WTC11 (cell line): Measurements from ENCODE around the gene ZBTB7C. TPM values are rescaled to one million over a fixed set of nuclear protein-coding genes. Genes with fewer than 3 reads are reported as not detected.

ENCODE experiments used
- ATAC-seq: fragments of 200-7000 bp; cut with Tn5 transposase; 2 replicates; pipeline ENCODE4 v1.10.0; 2021; ENCODE audit warnings: mild to moderate bottlenecking, moderate library complexity
- CTCF ChIA-PET: fragments of 300-600 bp; sonication (Branson Sonifier 250); formaldehyde crosslinking; loops from one replicate; lab custom pipeline; 2021; ENCODE audit warnings: antibody characterized with exemption; lab: Charles Lee
- POLR2A ChIA-PET: fragments of 350-600 bp; sonication (Branson Sonifier 250); formaldehyde crosslinking; loops from one replicate; lab custom pipeline; 2021; ENCODE audit warnings: antibody characterized with exemption; lab: Charles Lee
- DNase-seq: peaks from one replicate; pipeline ENCODE4 v3.0.0; 2021; ENCODE audit warnings: low spot score
- H3K27ac Mint-ChIP-seq: 2 replicates; pipeline ENCODE4 v1.8.0; 2021; ENCODE audit warnings: mixed read lengths
- H3K27me3 Mint-ChIP-seq: 2 replicates; pipeline ENCODE4 v1.8.0; 2021; ENCODE audit warnings: low read depth, mild to moderate bottlenecking, moderate library complexity, mixed read lengths
- H3K36me3 Mint-ChIP-seq: 2 replicates; pipeline ENCODE4 v1.8.0; 2021; ENCODE audit warnings: mixed read lengths
- H3K4me1 Mint-ChIP-seq: 2 replicates; pipeline ENCODE4 v1.8.0; 2022; ENCODE audit warnings: mixed read lengths
- H3K4me3 Mint-ChIP-seq: 2 replicates; pipeline ENCODE4 v1.8.0; 2021; ENCODE audit warnings: mild to moderate bottlenecking, moderate library complexity, mixed read lengths
- H3K9me3 Mint-ChIP-seq: 2 replicates; pipeline ENCODE4 v1.8.0; 2021; ENCODE audit warnings: mixed read lengths
- E2F5 ChIP-seq: sonication (generic); formaldehyde crosslinking; IDR thresholded peaks from 2 replicates; pipeline ENCODE4 v1.8.1; 2022; ENCODE audit warnings: mild to moderate bottlenecking, moderate library complexity, missing genetic modification reagents
- GTF2I ChIP-seq: fragments of 250-450 bp; sonication (Bioruptor Pico); conservative IDR thresholded peaks from 2 replicates; pipeline ENCODE4 v1.4.0; 2021; ENCODE audit warnings: mild to moderate bottlenecking
- JUN ChIP-seq: sonication (generic); formaldehyde crosslinking; IDR thresholded peaks from 2 replicates; pipeline ENCODE4 v1.8.0; 2023; ENCODE audit warnings: mild to moderate bottlenecking, missing genetic modification reagents
- RORB ChIP-seq: fragments of 250-450 bp; sonication (Bioruptor Pico); IDR thresholded peaks from 2 replicates; pipeline ENCODE4 v1.9.0; 2021; ENCODE audit warnings: mild to moderate bottlenecking
- SP1 ChIP-seq: sonication (generic); formaldehyde crosslinking; conservative IDR thresholded peaks from 2 replicates; pipeline ENCODE4 v1.8.1; 2022; ENCODE audit warnings: missing genetic modification reagents
- USF2 ChIP-seq: sonication (generic); formaldehyde crosslinking; IDR thresholded peaks from 2 replicates; pipeline ENCODE4 v1.8.1; 2023; ENCODE audit warnings: mild to moderate bottlenecking, missing genetic modification reagents, moderate library complexity
- ZNF219 ChIP-seq: sonication (generic); formaldehyde crosslinking; IDR thresholded peaks from 2 replicates; pipeline ENCODE4 v1.8.0; 2023; ENCODE audit warnings: missing genetic modification reagents, mild to moderate bottlenecking, borderline replicate concordance
- ZNF423 ChIP-seq: fragments of 250-450 bp; sonication (Bioruptor Pico); IDR thresholded peaks from 2 replicates; pipeline ENCODE4 v2.1.2; 2022; ENCODE audit warnings: mild to moderate bottlenecking, moderate library complexity
- ZNF532 ChIP-seq: fragments of 250-450 bp; sonication (Bioruptor Pico); IDR thresholded peaks from 2 replicates; pipeline ENCODE4 v1.9.0; 2021; ENCODE audit warnings: mild to moderate bottlenecking, borderline replicate concordance
- ZNF671 ChIP-seq: fragments of 250-450 bp; sonication (Bioruptor Pico); IDR thresholded peaks from 2 replicates; pipeline ENCODE4 v1.8.0; 2021; ENCODE audit warnings: mild to moderate bottlenecking
- total RNA-seq: library from RNA; stranded (reverse); gene quantifications from 3 replicates; pipeline ENCODE4 v1.2.3, GENCODE V29; 2021
- TF ChIP-seq, protein P1 (sequence below): fragments of 250-450 bp; sonication (Bioruptor Pico); IDR thresholded peaks from 2 replicates; pipeline ENCODE4 v1.9.0; 2021; ENCODE audit warnings: mild to moderate bottlenecking
- TF ChIP-seq, protein P2 (sequence below): sonication (generic); formaldehyde crosslinking; IDR thresholded peaks from 2 replicates; pipeline ENCODE4 v1.8.1; 2023; ENCODE audit warnings: mild to moderate bottlenecking, moderate library complexity, missing genetic modification reagents

ZBTB7C gene
- total RNA-seq, 1 experiment from 2014 or later, result 0.48 TPM

GRCh38 chr18:48308755-48309575 is 100.2 kb downstream of the ZBTB7C start:
- ATAC-seq, result no peak
- Mint-ChIP-seq H3K4me3 (no peak overlapping the region), H3K9me3 (no peaks in the 10 kb centered on the region), H3K36me3 (no peaks in the 10 kb centered on the region), H3K27me3 (no peaks in the 10 kb centered on the region; the same call in 1 of the 2 replicates), H3K27ac (no peak overlapping the region), H3K4me1 (peaks cover 12% of the 10 kb centered on the region)
- CTCF ChIA-PET, result interaction anchor here (1.0 to 1.6 kb wide), 2 partner anchors 15 to 136 kb away, joined by 3 read pairs; no protein-coding TSS in a partner anchor
- no peak for DNase-seq
- POLR2A ChIA-PET, result interaction anchor here (0.5 kb wide), 1 partner anchor 502 kb away, joined by 3 read pairs; no protein-coding TSS in a partner anchor
- TF ChIP-seq E2F5 (CRISPR knock-in tag) (no peak), ZNF423 (CRISPR knock-in tag) (no peak), USF2 (CRISPR knock-in tag) (no peak), JUN (CRISPR knock-in tag) (no peak), ZNF532 (CRISPR knock-in tag) (no peak), ZNF671 (CRISPR knock-in tag) (no peak), SP1 (CRISPR knock-in tag) (no peak), GTF2I (CRISPR knock-in tag) (no peak)
- TF ChIP-seq, protein P1, sequence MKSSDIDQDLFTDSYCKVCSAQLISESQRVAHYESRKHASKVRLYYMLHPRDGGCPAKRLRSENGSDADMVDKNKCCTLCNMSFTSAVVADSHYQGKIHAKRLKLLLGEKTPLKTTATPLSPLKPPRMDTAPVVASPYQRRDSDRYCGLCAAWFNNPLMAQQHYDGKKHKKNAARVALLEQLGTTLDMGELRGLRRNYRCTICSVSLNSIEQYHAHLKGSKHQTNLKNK, result no peak

DNA sequence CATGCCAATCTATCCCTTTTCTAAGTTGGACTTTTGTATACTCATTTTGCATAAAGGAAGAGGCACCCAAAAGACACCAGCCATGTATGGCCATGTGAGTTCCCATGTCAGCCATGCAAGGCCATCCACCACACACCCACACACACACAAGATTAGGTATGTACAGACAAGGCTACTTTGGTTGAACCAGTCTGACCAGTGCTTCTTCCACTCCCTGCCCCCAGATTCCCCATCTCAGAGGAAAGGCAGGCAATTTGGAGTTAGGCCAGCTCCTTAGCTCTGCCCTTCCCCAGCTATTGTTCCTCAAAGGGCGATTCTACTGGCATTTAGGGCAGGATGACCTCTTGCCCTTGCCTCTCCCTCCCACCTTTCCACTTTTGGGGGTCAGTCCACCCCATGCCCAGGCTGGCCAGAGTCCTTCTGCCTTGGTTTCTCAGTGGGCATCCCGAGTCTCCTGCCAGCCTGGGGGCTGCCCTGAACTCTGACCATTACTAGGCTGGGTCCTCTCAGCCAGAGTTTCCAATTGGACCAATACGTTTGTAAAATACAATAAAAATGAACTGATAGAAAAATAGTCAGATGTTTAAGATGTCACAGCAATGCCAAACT is 101.1 kb downstream of the ZBTB7C start:
- ATAC-seq, result no peak
- Mint-ChIP-seq H3K9me3 (no peaks in the 10 kb centered on the region), H3K27ac (no peak overlapping the region), H3K4me1 (peaks cover 10% of the 10 kb centered on the region), H3K27me3 (no peaks in the 10 kb centered on the region; the same call in 1 of the 2 replicates), H3K36me3 (no peaks in the 10 kb centered on the region), H3K4me3 (no peak overlapping the region)
- ChIA-PET CTCF (interaction anchor here (1.0 to 1.4 kb wide), 2 partner anchors 13 to 14 kb away, joined by 3 to 4 read pairs; no protein-coding TSS in a partner anchor), POLR2A (interaction anchor here (0.5 kb wide), 1 partner anchor 503 kb away, joined by 3 read pairs; no protein-coding TSS in a partner anchor)
- DNase-seq, result no peak
- TF ChIP-seq, protein P2, sequence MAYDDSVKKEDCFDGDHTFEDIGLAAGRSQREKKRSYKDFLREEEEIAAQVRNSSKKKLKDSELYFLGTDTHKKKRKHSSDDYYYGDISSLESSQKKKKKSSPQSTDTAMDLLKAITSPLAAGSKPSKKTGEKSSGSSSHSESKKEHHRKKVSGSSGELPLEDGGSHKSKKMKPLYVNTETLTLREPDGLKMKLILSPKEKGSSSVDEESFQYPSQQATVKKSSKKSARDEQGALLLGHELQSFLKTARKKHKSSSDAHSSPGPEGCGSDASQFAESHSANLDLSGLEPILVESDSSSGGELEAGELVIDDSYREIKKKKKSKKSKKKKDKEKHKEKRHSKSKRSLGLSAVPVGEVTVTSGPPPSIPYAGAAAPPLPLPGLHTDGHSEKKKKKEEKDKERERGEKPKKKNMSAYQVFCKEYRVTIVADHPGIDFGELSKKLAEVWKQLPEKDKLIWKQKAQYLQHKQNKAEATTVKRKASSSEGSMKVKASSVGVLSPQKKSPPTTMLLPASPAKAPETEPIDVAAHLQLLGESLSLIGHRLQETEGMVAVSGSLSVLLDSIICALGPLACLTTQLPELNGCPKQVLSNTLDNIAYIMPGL, result no peak
- no peak for TF ChIP-seq ZNF219 (CRISPR knock-in tag)
- TF ChIP-seq GTF2I (CRISPR knock-in tag), result no peak
- no peak for TF ChIP-seq RORB
- TF ChIP-seq, all 79 proteins: peak for 0
